T-helper 2 cell treated with Interferon-gamma antibody and Interleukin-4, amounts not matched to agents 100 ng/mL and 5 ng/mL, for 36 hours (primary cell): Measurements from ENCODE around the gene EMID1. TPM values are rescaled to one million over a fixed set of nuclear protein-coding genes. Genes with fewer than 3 reads are reported as not detected.
"Not testable (repeated sequence)": the region's sequence is repeated elsewhere in the genome, so short reads cannot be mapped to it uniquely, and the experiment has no call there.

Source experiments
- intact Hi-C: fragments of 100-400 bp; cut with micrococcal nuclease; formaldehyde crosslinking; loops from one replicate; pipeline ENCODE4 v1.15.1; 2023
- total RNA-seq: library from RNA; stranded (reverse); gene quantifications from 2 replicates; pipeline ENCODE4 v1.2.3, GENCODE V29; 2022

The EMID1 gene
- total RNA-seq, 1 donor from 2014 or later: 0.39 TPM

- intact Hi-C loops: no loop called here
Observed at GRCh38 chr22:29209624-29209929, 3.9 kb downstream of the EMID1 start.

DNA sequence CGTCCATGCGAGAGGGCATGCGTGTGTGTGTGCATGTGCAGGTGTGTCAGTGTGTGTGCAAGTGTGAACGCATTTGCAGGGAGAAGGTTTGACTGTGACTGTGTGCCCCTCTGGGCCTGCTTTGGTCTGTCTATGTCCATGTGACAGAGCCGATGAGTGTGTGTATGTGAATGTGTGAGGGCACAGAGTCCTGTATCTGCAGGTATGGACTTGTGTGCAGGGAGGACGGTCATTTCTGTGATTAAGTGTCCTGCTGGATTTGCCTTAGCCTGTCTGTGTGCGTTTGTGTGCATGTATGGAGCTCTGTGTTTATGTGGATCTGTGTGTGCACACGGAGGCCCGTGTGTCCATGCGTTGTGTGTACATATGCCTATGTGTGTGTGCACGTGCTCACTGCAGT, 5.4 kb downstream of the EMID1 start:
- intact Hi-C loops: no loop called here

DNA sequence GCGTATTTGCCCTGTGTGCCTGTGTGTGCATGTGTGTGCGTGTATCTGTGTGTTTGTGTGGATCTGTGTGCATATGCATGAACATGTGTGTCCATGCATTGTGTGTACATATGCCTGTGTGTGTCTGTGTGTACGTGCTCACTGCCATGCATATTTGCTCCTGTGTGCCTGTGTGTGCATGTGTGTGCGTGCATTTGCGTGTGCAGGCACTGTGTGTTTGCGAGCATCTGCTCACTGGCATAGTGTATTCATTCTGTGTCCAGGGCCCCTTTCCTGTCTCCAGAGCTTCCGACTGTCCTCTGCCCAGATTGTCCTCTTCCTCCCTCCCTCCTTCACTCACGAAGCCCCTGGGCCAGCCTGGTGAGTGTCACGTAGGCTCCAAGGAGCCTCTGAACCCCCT, 5.8 kb downstream of the EMID1 start:
- intact Hi-C loops: no loop called here

- intact Hi-C loops: no loop called here
Observed at GRCh38 chr22:29212743-29213142, 7.0 kb downstream of the EMID1 start.

GRCh38 chr22:29213493-29213892, 7.8 kb downstream of the EMID1 start:
- intact Hi-C loops: no loop called here

DNA sequence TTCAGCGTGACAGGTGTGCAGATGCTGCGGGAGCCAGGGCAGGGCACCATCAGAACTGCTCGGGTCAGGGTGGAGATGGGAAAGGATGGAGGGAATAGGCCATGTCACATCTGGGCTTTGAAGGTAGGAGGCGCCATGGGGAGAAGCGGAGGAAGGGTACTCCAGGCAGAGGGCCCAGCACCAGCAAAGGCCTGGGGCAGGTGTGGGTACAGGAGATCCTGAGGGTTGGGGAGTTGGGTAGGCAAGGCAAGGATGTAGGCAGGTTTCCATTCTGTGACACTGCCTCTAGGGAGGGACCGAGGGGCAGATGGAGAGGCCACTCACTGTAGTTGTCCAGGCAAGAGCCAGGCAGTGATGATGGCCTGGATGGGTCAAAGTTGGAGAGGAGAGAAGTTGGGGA, 8.5 kb downstream of the EMID1 start:
- intact Hi-C loops: no loop called here

- intact Hi-C loops: no loop called here
Observed at GRCh38 chr22:29215012-29215860, 9.5 kb downstream of the EMID1 start.

GRCh38 chr22:29216011-29216872, 10.5 kb downstream of the EMID1 start:
- intact Hi-C loops: no loop called here

GRCh38 chr22:29216873-29217666, 11.4 kb downstream of the EMID1 start:
- intact Hi-C loops: no loop called here

- intact Hi-C loops: no loop called here
Observed at GRCh38 chr22:29217827-29218757, 12.4 kb downstream of the EMID1 start.

DNA sequence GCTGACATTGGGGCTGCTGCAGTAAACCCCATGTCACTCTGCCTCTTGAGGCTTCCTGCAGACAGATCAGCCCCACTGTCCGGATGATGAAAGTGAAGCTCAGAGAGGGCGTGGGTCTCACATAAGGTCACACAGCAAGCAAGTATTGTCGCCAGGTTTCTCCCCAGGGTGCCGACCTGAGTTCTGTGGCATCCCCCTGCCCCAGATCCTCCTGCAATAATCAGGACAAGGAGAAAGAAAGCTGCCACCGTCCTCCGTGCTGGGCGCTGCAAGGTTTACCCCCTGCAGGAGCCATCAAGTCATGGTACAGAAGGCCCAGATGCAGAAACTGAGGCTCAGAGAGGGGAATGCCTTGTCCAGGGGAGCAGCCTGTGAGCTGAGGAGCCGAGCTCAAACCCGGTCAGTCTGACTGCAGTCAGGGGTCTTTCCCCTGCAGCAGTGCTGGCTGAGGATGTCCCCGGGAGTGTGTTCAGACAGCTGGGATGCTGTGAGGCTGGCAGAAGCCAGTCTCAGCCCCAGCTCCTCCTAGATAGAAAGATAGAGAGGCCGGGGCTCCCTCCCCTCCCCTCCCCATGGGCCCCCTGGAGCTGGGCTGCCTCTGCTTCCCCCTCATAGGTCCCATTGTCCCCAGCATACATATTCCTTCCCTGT, 13.2 kb downstream of the EMID1 start:
- intact Hi-C loops: no loop called here

- intact Hi-C loops: not testable (repeated sequence)
Observed at GRCh38 chr22:29219409-29219782, 13.7 kb downstream of the EMID1 start.

DNA sequence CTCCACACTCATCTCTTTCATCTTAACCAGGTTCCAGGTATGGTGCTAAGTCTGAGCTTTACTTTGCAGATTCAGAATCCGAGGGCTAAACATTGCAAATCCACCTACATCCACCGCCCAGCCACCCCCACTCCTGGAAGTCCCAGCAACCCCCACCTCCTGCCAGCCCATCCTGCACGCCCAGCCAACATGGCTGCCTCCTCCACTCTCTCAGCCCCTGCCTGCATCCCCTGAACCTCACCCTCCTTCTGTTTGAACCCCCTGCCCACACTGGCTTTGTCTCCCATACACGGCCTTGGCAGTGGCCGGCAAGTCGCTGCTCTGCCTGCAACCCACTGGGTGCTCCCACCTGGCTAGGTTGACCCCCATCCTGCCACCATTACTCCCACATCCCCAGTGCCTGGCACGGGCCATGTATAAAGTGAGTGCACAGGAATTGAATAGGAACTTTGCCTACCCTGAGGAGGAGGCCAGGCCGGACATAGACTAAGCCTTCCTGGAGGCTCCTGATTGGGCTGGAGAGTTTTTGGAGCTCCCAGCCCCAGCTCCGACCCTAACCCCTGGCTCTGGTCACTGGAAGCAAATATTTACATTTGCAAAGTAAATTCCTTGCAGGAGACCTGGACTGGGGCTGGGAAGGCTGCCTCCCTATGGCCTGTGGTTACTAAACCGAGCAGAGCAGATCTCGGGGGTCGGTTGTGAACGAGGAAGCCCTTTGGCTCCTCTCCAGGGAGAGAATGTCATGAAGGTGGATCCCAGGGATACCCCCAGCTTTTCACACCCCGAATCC, 14.4 kb downstream of the EMID1 start:
- intact Hi-C loops: no loop called here

DNA sequence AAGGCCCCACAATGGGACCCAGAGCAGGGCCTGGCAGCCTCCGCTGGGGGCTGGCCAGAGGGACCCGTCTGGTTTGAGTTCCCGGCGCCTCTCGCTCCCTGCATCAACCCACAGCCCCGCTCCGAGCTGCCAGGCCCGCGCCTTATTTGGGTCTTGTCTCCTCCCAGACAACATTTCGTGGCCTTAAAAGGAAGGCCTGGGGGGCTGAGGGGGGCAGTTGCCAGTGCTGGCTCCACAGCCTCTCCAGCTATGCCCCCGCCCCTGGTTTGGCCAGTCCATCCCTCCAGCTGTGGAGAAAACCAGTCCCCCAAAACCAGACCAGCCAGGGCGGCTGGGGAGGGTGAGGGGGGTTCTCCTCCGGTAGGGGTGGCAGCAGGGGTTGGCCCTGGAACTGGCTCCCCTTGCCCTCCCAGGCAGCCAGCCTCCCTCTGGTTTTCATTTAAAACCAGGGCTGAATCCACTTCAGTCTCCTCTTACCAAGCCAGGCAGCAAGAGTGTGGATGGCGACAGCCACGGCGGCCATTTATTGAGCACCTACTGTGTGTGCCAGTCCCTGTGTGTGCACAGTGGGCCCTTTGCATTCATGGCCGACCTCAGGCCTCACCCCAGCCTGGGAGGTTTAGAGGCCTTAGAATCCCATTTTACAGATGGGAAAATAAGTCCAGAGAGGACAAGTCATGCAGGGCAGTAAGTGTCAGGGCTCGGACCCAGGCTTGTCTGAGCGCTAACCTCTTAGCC, 18.6 kb downstream of the EMID1 start:
- intact Hi-C loops: no loop called here

DNA sequence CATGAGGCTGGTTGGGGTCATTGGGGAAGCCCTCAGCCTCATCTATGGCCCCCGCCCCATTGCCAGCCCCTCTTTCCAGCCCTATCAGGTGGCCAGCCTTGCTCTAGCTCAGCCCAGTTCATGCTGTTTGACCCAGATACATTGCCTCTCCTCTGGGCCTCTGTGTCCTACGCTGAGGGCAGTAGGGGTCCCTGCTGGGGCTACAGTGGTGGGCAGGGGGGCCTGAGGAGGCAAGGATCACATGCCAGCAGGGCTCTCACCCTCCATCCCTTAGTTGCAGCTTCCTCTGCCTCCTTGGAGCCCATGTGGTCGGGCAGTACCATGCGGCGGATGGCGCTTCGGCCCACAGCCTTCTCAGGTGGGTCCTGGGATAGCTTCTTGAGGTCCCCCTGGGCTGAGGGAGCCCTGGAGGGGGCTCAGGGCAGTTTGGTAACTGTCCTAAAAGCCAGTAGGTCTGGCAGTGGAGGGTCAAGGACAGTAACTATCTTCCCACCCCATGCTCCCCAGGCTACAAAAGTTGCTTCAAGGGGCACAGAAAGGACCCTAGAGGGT, 19.2 kb downstream of the EMID1 start:
- intact Hi-C loops: no loop called here

- intact Hi-C loops: no loop called here
Observed at GRCh38 chr22:29225422-29226090, 19.9 kb downstream of the EMID1 start.

DNA sequence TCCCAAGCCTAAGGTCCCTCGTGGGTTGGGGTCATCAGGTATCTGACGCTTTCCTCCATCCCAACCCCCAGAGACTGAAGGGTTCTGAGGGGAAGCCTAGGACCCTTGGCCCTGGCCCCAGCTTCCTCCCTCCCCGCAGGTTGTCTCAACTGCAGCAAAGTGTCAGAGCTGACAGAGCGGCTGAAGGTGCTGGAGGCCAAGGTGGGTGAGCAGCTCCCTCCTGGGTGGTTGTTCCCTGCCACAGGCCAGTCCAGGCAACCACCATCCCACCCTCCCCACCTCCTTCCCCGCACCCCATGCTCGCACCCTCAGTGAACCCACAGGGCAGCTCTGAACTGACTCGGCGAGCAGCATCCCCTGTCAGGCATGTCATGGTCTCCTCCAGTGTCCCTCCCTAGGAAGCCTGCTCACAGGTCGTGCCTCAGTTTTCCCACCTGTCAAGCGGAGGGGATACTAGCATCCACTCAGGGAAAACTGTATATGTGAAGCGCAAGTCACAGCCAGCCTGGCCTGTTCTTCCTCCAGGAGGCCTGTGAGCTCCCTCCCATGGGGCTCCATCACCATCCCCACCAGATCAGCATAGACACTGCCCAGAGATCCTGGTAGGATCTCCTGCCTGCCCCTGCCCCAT, 20.8 kb downstream of the EMID1 start:
- intact Hi-C loops: no loop called here
